ENCODE measurements around the gene SOSTDC1.

DNA sequence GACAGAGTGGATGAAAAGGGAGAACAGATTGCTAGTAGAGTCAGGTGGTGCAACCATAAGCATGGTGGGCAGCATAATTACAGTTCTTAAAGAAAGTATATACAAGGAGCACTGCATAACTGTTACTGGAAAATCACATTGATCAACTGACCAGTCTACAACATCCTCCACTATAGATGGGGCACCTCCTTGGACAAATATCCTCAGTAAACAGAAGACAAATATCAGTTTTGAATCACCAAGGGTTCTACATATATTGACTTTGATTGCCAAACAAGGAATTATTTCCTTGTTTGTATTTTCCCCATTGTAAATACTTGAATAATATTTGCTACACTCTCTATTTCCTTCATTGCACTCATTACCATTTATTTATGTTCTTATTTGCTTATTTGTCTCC, 26.6 kb downstream of the SOSTDC1 start:
- TF ChIP-seq TARDBP (IDR thresholded peaks at IDR 0.05) (no peak), SP1 (IDR thresholded peaks at IDR 0.05) (no peak), ARNT (IDR thresholded peaks at IDR 0.05) (no peak), ELF4 (IDR thresholded peaks at IDR 0.05) (no peak), BHLHE40 (IDR thresholded peaks at IDR 0.05; ENCODE audit: borderline replicate concordance) (no peak), FOXA1 (IDR thresholded peaks at IDR 0.05) (no peak), FOXM1 (IDR thresholded peaks at IDR 0.05; ENCODE audit: borderline replicate concordance) (no peak), SUZ12 (IDR thresholded peaks at IDR 0.05) (no peak)

All from HEK293T (cell line).